GM13977 (cell line): Measurements from ENCODE around the gene RARA.

Experiments used
- DNase-seq: peaks from one replicate; pipeline ENCODE4 v3.0.0; 2012; ENCODE audit warnings: low spot score
- in situ Hi-C: fragments of 300-500 bp; cut with MboI; formaldehyde crosslinking; loops from one replicate; pipeline ENCODE4 v1.12.0; 2022; ENCODE audit warnings: low sequenced_read_pairs, low pct_unique_long_range_greater_than_20kb, mixed read lengths, inconsistent platforms; ENCODE audit not compliant: unreplicated experiment
- TF ChIP-seq, protein P1 (sequence below): IDR thresholded peaks from 2 replicates; pipeline ENCODE4 v1.5.1; 2012; ENCODE audit warnings: mild to moderate bottlenecking, control low read depth; ENCODE audit not compliant: insufficient read depth; ENCODE audit errors: extremely low read depth, missing control alignments

RARA gene

DNA sequence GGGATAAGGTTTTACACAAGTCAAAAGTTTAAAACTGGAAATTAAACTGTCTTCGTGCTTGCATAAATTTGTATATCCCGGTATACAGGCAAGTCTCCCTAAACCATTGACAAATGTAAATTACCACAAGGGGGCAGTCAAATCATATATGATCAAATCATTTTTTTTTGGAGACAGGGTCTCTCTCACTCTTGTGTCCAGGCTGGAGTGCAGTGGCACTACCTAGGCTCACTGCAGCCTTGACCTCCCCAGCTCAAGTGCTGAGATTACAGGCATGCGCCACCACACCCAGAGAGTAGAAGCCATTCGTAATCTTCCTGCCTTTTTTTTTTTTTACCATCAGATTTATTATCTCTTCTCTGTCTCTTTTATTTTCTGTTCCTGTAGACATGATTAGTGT, 90.2 kb downstream of the RARA start:
- TF ChIP-seq, protein P1, sequence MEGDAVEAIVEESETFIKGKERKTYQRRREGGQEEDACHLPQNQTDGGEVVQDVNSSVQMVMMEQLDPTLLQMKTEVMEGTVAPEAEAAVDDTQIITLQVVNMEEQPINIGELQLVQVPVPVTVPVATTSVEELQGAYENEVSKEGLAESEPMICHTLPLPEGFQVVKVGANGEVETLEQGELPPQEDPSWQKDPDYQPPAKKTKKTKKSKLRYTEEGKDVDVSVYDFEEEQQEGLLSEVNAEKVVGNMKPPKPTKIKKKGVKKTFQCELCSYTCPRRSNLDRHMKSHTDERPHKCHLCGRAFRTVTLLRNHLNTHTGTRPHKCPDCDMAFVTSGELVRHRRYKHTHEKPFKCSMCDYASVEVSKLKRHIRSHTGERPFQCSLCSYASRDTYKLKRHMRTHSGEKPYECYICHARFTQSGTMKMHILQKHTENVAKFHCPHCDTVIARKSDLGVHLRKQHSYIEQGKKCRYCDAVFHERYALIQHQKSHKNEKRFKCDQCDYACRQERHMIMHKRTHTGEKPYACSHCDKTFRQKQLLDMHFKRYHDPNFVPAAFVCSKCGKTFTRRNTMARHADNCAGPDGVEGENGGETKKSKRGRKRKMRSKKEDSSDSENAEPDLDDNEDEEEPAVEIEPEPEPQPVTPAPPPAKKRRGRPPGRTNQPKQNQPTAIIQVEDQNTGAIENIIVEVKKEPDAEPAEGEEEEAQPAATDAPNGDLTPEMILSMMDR = peak; percentile 34
- in situ Hi-C loops = no loop called here
- no peak for DNase-seq

DNA sequence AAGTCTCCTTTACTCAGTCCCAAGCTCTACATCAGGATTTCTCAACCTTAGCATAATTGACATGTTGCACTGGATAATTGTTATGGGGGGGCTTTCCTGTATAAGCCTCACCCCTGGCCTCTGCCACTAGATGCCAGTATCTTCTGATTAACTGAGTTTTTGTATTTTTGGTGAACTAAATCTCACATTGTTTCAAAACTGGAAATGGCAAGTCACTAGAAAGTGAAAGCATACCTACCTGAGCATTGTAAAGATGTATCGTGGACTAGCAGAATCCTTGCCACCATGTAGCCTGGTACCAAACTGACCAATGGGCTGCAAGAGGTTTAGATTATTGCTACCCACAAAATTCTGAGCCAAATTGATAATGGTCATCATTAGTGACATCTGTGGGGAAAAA, 93.7 kb downstream of the RARA start:
- no peak for DNase-seq
- in situ Hi-C loops = no loop called here

DNA sequence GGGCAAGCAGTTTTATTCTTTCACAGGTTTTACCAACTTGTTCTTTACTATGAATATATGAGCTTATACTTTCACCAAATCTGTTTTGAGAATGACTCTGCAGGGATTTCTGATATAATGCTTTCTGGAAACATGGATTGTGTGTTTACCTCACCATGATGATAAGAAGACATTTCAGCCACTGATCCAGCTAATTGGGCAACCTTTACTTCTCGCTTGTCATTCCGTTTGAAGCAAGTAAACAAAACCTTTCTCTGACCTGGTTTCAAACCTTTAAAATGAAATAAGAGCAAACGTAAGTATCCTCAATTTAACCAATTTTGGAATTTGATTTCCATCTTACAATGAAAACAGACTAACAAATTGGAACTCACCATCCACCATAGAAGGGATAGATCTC, 95.0 kb downstream of the RARA start:
- TF ChIP-seq, protein P1 = no peak
- in situ Hi-C loops = no loop called here
- no peak for DNase-seq

More for the DNA sequence above, 93.7 kb downstream of the RARA start:
- TF ChIP-seq, protein P1 = no peak
